Right renal cortex interstitium (tissue), 3 donors: Measurements from ENCODE around the gene PLCD3. TPM values are rescaled to one million over a fixed set of nuclear protein-coding genes. Genes with fewer than 3 reads are reported as not detected.
A peak's percentile ranks its signal among the peaks of the same experiment; 100 is the strongest.
"Not testable (repeated sequence)": the region's sequence is repeated elsewhere in the genome, so short reads cannot be mapped to it uniquely, and the experiment has no call there.

Source experiments
- DNase-seq, 3 donors: peaks; one replicate each; pipeline ENCODE4 v3.0.0-alpha.2; 2013; ENCODE audit warnings: low read depth in 3 of 3, low spot score in 2 of 3
- polyA plus RNA-seq, 3 donors: library from polyadenylated mRNA; unstranded; fragments of 120-200 nt; gene quantifications; one replicate each; pipeline ENCODE4 v1.2.1, GENCODE V29; 2013; ENCODE audit not compliant: insufficient read length in 3 of 3

PLCD3 gene
- polyA plus RNA-seq, 3 donors, result 18.7 to 24.9 (median 23.0) TPM

DNA sequence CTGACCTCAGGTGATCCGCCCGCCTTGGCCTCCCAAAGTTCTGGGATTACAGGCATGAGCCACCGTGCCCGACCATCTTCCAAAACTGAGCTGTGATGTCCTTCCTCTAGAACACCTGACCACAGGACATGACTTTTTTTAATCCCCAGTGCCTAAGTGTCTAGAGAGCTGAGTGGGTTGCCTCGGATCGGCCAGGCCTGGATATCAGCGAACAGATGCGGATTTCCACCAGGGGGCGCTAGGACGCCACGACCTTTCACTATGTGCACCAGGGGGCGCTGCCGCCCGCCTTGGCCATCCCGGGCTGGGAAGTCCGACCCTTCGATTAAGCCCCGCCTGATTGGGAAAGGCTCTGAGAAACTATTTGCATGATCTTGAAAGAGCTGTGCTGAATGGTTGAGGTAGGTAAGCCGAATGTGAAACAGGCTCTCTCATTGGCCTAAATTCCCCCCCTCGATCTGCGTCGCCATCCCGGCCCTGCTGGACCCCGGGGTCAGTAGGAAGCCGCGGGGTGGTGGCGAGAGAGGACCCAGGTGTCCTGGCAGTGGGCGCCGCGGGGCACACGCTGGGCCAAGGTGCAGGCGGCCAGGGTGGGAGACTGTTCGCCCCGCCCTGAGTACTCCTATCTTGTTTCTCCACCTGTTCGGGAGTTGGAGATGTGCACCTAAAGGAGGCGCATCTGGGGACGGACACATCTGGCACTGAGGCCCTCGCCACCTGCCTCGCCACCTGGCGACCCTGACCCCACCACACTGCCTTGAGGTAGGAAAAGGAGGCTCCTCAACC is 3.1 kb upstream of the PLCD3 start, which contains the start of gene ACBD4:
Gene ACBD4, plus strand, starts transcription at position 496 of the 786 bp plus-strand sequence. CDS start 458 bp downstream, outside the sequence.
- peak; percentile 93 to 94 (median 93) for DNase-seq

DNA sequence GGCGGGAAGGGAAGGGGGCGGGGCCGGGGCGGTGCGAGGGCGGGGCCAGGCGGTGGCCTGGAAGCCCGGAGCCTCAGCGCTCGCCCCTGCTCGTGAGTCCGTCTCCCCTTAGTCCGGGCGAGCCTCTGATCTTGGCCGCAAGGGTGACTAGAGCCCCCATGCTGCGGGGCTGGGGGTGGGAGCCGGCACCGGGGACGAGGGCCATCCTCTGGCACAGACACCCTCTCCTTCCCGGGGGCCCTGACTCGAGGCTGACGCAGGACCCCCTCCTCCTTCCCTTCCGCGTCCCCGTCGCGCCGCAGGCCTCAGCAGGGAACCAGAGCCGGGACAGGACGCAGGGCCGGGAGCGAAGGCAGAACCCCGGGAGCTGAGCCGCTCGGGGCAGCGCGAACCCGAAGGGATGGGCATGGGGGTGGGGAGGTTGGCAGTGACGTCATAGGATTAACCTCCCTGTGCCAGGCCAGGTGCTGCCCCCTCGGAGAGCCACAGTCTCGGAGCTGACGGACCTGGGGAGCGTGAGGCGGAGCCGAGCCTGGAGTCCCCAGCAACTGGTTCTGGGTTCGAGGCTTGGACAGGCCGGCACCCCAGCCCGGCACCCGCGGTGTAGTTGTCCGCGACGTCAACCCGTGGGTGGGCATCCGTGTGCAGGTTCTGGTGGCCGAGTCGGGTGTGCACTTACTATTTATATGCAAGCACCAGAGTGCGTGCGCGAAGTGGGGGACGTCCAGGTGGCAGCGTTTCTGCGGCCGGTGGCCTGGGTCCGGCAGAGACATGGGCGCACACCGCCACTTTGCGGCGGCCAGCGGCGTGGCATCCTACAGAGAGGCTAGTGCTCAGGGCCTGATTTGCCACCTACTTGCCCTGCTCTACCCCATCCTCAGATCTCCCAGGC is 503 bp upstream of the PLCD3 start:
- peak in 1 of 3 donors; percentile 57 for DNase-seq

DNA sequence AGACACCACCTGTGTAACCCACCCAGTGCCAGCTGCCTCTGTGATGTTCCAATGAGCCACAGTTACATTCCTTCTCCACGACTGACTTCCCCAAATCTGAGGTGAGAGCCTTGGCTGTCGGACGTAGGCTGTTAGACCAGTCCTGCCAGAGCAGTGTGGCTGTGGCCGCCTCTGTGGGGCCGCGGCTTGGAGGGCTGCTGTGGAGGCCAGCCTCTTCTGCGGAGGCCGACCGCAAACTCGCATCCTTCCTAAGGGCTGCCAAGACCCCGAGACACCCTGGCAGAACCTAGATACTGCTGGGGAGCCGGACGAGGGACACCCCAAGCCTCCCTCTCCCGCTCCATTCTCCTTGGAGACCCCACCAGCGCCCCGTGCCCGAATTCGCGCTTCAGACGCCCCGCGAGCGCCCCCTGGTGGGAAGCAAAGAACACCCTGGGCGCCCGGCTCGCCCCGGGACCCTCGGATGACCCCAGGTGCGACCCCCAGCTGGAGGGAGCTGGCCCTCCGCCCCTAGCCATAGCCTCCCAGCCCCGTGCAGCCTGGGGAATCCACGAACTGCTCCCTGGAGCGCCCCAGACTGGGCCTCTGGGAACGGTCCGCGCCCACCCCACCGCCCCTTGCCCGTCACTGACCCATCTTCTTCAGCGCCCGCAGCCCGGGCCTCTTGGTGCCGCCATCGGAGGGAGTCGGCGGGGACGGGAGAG is 547 bp downstream of the PLCD3 start:
- DNase-seq, result no peak

DNA sequence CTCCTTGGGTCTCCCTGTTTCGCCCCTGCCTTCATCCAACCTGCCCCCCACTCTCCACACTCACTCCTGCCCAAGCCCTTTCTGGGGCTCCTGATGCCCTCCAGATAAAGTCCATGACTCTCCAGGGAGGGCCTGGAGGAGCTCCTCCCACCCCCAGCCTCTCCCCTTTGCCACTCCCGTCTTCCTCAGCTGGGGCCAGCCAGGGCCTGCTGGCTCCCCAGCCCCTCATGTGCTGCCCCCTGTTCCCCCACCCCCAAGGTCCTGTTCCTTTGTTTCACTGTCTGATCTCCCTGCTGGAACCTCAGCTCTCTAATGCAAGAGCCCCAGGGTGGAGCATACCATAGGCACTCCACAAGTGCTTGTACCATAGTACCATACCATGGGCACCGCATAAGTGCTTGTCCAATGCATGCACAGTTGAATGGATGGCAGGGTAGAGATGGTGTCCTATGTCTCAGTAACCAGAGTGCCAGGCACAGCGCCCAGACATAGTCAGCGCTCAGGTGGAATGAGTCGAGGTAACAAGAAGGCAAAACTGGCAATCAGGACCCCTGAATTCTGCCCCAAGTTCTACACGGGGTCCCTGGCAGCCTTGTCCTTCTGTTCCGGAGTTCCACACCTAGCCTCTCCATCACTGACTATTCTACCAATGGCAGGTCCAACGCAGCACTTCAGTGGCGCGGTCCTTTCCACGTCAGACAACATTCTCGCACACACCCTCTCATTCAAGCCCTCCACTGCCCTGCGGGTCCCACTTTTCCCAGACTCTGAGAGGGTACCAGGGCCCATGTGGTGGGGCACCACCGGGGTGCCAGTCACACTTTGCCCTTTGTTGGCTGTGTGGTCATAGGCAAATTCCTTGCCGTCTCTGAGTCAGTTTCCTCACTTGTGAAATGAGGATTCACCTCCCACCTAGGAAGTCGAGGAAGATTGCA is 1.4 kb downstream of the PLCD3 start:
- DNase-seq, result no peak

DNA sequence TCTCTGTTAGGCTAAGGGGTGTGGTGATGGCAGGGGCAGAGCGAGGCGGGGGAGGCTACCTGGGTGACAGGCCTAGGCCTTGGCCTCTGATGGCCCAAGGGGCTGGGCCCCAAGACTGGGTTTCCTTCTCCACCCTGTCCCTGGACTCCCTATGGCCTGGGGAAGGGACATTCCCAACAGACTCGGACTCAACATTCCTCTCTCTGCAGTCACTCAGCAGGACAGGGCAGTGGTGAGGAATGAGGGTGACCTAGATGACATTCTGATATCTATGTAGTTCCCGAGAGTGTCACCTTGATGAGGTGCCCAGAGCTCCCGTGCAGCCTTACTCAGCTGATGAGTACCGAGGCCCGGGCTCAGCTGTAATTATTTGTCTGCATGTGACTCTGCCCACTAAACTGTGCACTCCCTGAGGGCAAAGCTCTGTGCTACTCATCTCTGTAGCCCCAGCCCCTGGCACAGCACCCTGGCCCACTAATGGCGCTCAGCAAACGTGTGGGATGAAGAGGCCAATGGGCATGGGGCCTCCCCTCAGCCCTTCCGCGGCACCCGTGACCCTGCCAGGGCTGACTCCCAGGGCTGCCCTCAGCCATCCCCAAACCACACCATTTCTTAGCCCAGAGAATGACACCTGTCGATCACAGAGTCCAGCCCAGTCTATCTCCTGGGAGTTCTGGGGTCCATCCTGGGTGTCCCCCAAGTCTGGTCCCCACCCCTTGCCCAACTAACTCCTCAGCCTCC is 2.2 kb downstream of the PLCD3 start:
- DNase-seq, result no peak

DNA sequence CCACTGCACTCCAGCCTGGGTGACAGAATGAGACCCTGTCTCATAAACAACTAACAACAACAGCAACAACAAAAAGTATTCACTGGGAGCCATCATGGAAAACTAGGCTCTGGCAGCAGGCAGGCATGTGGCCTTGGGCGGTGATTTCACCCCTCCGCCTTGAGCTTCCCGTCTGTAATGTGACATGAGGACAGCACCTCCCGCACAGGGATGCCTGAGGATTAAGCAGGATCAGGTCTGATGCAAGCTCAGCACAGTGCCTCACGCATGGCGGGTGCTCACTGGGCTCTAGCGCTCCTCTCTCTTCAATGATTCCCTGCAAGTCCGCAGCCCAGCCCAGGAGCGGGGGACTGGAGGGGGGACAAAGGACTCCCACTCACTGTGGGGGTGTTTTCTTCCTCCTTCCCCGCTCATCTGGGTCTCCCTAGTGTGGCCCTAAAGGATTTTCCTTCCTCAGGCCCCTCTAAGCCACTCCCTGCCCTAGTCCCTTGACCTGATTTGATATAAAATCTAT is 2.8 kb downstream of the PLCD3 start:
- DNase-seq, result no peak

DNA sequence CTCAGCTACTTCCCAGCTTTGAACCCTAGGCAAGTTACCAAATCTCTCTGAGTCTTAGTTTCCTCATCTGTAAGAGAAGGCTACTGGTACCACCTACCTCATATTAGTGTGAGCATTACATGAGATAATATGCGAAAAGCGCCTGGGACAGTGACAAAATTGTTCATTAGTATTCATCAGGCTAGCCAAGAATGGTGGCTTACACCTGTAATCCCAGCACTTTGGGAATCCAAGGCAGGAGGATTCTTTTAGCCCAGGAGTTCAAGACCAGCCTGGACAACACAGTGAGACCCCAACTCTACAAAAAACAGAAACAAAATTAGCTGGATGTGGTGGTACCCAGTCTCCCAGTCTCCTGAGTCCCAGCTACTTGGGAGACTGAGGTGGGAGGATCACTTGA is 3.3 kb downstream of the PLCD3 start:
- DNase-seq, result no peak

DNA sequence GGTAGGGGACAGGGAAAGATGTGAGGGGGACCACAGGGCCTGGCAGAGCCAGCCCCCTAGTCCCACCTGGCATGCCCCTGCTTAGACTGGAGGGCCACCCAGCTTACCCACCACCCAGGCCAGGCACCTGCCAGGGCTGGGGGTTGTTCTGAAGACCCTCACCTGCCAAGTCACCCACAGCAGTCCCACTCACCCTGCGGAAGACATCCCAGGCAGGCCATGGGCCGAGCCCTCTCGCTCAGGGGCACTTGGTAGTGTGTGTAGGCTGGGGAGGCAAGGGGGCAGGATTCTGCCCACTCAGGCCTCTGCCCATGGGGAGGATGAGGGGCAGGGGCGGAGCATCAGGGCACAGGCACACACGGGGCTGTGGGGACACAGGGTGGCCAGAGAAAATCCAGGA is 4.0 kb downstream of the PLCD3 start:
- no peak for DNase-seq

DNA sequence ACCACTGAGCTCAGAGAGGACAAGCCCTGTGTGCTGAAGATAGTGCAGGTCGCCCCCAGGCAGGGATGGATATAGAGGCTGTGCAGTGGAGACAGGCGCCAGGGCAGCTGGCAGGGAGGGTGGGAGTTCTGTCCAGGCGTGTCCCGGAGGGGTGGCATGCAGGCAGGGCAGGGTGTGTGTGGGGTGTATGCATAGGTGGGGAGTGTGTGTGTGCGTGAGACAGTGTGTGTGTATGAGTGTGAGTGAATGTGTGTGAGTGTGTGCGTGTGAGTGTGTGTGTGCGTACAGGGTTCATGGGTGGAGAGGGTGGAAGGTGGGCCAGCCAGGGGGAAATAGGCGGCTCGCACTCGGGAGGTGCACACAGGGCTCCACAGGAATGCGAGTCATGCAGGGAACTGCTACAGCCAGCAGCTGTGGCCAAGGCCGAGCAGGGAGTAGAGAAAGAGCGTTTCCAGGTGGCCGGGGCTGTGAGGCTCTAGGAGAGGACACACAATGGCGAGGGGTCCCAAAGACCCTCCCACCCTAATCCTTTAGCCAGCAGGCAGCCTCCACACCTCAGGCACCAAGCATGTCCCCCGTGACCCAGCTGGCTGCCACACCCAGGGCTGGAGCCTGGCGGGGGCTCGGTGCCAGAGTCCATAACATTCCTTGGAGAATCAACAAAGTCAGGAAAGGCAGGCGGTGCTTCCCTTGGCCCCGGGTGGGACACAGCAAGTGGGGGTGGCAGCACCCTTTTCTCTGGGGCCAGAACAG is 4.6 kb downstream of the PLCD3 start:
- no peak for DNase-seq

DNA sequence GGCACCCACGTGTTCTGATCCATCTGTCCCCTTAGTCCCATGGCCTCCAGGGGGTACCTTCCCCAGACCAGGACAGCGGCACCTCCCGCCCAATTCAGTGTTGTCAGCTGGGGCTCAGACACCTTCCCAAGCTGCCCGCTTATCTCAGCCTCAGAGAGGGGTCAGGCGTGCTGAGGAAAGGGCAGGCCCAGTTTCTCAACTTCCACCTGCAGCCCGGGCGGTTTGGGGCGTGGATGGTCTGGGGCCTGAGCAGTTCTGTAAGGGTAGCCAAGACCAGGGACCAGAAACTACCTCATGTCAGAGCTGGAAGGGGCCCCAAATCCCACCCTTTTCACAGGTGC is 5.1 kb downstream of the PLCD3 start:
- no peak for DNase-seq

DNA sequence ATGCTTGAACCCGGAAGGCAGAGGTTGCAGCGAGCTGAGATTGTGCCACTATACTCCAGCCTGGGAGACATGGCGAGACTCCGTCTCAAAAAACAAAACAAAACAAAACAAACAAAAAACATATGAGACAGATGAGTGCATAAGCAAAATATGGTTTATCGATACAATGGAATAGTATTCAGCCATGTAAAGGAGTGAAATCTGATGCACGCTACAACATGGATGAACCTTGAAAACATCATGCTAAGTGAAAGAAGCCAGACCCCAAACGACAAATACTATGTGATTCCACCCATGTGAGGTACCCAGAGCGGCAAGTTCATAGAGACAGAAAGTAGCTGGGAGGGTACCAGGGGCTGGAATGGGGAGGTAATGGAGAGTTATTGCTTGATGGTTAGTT is 6.8 kb downstream of the PLCD3 start:
- no peak for DNase-seq

DNA sequence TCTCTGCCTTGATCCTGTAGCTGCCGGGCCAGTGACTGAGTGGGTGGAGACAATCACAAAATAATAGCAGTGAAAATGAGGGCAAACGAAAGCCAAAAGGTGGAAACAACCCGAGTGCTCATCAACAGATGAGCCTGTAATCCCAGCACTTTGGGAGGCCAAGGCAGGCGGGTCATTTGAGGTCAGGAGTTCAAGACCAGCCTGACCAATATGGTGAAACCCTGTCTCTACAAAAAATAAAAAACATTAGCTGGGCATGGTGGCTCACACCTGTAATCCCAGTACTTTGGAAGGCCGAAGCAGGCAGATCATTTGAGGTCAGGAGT is 7.6 kb downstream of the PLCD3 start:
- DNase-seq, result not testable (repeated sequence)

DNA sequence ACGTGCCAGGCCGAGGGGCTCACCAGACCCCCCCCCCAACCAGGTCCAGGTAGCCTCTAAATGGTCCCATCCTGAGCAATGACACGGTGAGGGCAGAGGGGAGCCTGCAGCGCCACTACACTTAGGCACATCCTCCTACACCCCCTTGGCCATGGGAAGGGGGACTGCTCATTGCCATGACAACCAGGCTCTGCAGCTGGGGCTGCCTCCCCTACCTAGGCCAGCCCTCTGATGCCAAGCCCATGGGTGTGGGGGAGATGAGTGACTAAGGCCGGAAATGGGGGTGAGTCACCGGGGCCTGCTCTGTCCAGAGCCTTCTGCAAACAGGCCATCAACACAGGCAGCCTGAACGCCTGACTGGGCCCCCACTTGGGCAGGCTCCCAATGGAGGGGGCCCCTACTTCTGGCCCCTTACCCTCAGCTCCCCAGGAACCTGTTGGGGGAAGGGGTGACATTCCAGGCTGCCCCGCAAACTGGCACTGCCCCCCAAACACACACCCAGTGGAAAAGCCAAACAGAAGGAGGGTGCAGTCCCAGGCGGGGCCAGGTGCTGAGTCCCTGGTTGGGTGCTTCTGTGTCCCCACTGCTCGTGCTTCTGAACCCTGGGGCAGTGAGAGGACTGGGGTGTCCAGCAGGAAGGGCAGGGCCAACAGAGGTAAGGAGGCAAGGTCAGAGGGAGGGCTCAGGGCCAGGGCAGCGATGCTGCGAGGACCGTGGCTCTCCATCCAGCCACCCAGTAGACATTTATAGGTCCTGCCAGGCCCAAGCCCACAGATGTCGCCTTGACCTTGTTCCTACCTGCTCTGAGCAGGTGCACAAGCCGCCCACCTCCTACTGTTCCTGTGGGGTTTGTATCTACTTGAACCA is 8.2 kb downstream of the PLCD3 start:
- DNase-seq, result no peak

DNA sequence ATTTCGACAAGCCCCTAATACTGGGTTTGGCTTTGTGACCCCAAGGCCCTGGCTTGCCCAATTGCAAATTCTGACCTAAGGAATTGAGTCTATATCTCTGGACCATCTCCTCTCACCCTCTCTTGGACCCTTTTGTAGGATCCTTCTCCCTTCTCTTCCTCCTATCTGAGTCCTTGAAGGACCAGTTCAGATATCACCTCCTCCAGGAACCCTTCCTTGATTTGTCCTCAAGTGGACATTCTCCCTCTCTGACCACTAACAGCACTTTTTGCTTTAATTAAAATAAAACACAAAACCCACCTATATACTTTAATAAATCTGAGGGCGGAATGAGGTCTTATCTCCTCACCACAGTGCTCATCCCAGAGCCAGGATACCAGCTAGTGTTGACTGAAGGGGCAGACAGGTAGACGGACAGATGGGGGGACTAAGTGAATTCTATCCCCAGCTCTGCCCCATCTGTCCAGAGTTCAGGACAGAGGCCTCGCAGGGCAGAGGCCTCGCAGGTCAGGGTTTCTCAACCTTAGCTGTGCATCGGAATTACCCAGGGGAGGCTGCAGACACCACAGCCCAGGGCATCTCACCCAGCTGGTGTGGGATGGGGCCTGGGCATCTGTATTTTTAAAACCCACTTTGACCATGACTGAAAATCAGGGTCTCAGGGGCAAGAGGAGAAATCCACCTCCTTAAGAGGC is 9.1 kb downstream of the PLCD3 start:
- no peak for DNase-seq

DNA sequence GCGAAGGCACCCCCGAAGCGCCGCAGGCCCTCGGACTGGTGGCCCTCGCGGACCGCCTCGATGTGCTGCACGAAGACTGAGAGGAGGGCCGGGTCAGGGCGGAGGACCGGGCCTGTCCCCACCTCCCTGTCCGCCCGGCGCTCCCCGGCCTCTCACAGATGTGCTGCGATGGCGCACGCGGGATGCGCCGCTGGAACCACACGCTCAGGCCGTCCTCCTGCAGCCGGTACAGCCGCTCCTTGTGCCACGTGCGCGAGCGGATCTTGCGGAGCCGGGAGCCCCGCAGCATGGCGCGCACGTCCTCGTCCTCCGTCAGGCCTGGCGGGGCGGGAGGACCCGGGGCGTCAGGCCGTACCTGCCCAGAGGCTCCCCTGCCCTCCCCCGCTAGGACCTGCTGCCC is 11.3 kb downstream of the PLCD3 start:
- DNase-seq, result no peak

DNA sequence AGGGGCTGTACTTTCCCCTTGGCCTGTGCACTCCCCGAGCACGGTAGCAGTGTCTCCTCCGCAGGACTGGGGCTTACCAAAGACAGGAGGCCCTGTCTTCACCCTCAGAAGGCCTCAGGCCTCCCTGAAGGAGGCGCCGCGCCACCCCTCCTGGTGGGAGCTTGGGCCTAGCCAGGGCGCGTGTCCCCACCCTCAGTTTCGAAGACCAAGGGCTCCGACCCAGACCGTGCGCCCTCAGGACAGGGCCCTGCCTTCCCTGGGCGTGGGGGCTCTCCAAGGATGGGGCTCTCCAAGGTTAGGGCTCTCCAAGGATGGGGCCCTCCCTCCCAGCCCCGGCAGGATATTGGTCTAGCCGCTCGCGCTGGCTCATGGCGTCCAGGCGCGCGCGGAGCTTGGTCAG is 11.8 kb downstream of the PLCD3 start:
- DNase-seq, result no peak

DNA sequence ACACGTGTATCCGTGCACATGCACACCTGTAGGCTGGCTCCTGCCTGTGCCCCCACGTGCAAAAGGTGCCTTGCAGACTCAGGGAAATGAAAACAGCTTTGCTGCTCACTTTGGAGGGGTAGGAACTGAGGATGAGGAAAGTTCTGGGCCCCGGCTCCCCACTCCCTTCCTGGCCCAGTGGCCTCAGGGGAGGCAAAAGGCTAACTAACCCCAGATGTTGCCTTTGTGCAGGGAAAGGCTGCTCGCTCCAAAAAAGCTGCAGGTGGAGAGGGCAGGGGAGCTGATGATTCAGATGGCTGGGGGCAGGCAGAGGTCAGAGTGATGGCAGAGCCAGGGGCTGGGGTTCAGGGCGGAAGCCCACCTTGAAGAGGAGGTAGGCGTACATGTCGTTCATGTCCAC is 12.4 kb downstream of the PLCD3 start:
- no peak for DNase-seq
